SK-N-SH treated with all-trans-retinoic acid at 6 μM for 48 hours (cell line): Measurements from ENCODE around the gene ZSCAN4.

ENCODE experiments used
- ARNTL ChIP-seq: fragments of 450-650 bp; formaldehyde crosslinking; IDR thresholded peaks from 2 replicates; pipeline ENCODE4 v1.5.0; 2020; ENCODE audit warnings: low read depth, mild to moderate bottlenecking, moderate library complexity, borderline replicate concordance
- BACH2 ChIP-seq: fragments of 250-450 bp; sonication (Bioruptor Pico); IDR thresholded peaks from 2 replicates; pipeline ENCODE4 v1.9.0; 2021; ENCODE audit warnings: mild to moderate bottlenecking, borderline replicate concordance
- CSRNP3 ChIP-seq: fragments of 250-450 bp; sonication (Bioruptor Pico); IDR thresholded peaks from 2 replicates; pipeline ENCODE4 v1.5.1; 2021; ENCODE audit warnings: mild to moderate bottlenecking, moderate library complexity
- GLIS3 ChIP-seq: fragments of 250-450 bp; sonication (Bioruptor Pico); IDR thresholded peaks from 2 replicates; pipeline ENCODE4 v1.5.0; 2020; ENCODE audit warnings: mild to moderate bottlenecking, moderate library complexity
- OSR1 ChIP-seq: fragments of 250-450 bp; sonication (Bioruptor Pico); IDR thresholded peaks from 2 replicates; pipeline ENCODE4 v1.8.0; 2022; ENCODE audit warnings: moderate library complexity, mild to moderate bottlenecking, inconsistent platforms
- PPARA ChIP-seq: fragments of 250-450 bp; sonication (Bioruptor Pico); IDR thresholded peaks from 2 replicates; pipeline ENCODE4 v1.5.0; 2020; ENCODE audit warnings: mild to moderate bottlenecking, borderline replicate concordance
- RARB ChIP-seq: fragments of 250-450 bp; sonication (Bioruptor Pico); IDR thresholded peaks from 2 replicates; pipeline ENCODE4 v1.8.0; 2021; ENCODE audit warnings: mild to moderate bottlenecking, moderate library complexity
- ZC3H10 ChIP-seq: fragments of 250-450 bp; sonication (Bioruptor Pico); IDR thresholded peaks from 2 replicates; pipeline ENCODE4 v1.5.1; 2021; ENCODE audit warnings: mild to moderate bottlenecking, moderate library complexity
- ZFP30 ChIP-seq: fragments of 450-650 bp; formaldehyde crosslinking; IDR thresholded peaks from 2 replicates; pipeline ENCODE4 v1.5.0; 2022; ENCODE audit warnings: mild to moderate bottlenecking, moderate library complexity
- TF ChIP-seq, protein P1 (sequence below): fragments of 250-450 bp; sonication (Bioruptor Pico); IDR thresholded peaks from 2 replicates; pipeline ENCODE4 v1.5.0; 2020; ENCODE audit warnings: mild to moderate bottlenecking, moderate library complexity
- TF ChIP-seq, protein P2 (sequence below): fragments of 250-450 bp; sonication (Bioruptor Pico); IDR thresholded peaks from 2 replicates; pipeline ENCODE4 v1.5.1; 2020; ENCODE audit warnings: low read depth, mild to moderate bottlenecking, moderate library complexity
- TF ChIP-seq, protein P3 (sequence below): fragments of 250-450 bp; sonication (Bioruptor Pico); IDR thresholded peaks from 2 replicates; pipeline ENCODE4 v1.8.0; 2020; ENCODE audit warnings: mild to moderate bottlenecking, moderate library complexity, borderline replicate concordance

DNA sequence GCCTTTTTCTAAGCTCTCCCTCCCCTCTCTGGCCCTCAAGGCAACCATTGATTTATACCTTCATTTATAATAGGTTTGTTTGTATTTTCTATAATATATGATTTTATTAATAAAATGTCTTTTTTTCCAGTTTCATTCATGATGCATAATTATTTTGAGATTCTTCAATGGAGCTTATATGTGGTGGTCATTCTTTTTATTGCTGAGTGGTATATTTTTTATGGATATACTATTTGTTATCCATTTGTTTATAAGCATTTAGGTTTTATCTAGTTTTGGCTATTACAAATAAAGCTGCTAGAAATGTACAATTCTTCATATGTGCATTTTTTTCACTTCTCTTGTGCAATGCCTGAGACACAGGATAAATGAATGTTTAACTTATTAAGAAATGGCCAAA lies 25.0 kb upstream of the ZSCAN4 start:
- TF ChIP-seq RARB (CRISPR knock-in tag) (no peak), GLIS3 (CRISPR knock-in tag) (no peak), CSRNP3 (CRISPR knock-in tag) (no peak), ZC3H10 (CRISPR knock-in tag) (no peak), ZFP30 (CRISPR knock-in tag) (no peak), OSR1 (CRISPR knock-in tag) (no peak), PPARA (CRISPR knock-in tag) (no peak), BACH2 (no peak), ARNTL (no peak)
- TF ChIP-seq, protein P1, sequence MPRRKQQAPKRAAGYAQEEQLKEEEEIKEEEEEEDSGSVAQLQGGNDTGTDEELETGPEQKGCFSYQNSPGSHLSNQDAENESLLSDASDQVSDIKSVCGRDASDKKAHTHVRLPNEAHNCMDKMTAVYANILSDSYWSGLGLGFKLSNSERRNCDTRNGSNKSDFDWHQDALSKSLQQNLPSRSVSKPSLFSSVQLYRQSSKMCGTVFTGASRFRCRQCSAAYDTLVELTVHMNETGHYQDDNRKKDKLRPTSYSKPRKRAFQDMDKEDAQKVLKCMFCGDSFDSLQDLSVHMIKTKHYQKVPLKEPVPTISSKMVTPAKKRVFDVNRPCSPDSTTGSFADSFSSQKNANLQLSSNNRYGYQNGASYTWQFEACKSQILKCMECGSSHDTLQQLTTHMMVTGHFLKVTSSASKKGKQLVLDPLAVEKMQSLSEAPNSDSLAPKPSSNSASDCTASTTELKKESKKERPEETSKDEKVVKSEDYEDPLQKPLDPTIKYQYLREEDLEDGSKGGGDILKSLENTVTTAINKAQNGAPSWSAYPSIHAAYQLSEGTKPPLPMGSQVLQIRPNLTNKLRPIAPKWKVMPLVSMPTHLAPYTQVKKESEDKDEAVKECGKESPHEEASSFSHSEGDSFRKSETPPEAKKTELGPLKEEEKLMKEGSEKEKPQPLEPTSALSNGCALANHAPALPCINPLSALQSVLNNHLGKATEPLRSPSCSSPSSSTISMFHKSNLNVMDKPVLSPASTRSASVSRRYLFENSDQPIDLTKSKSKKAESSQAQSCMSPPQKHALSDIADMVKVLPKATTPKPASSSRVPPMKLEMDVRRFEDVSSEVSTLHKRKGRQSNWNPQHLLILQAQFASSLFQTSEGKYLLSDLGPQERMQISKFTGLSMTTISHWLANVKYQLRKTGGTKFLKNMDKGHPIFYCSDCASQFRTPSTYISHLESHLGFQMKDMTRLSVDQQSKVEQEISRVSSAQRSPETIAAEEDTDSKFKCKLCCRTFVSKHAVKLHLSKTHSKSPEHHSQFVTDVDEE (CRISPR knock-in tag) = no peak
- TF ChIP-seq, protein P2, sequence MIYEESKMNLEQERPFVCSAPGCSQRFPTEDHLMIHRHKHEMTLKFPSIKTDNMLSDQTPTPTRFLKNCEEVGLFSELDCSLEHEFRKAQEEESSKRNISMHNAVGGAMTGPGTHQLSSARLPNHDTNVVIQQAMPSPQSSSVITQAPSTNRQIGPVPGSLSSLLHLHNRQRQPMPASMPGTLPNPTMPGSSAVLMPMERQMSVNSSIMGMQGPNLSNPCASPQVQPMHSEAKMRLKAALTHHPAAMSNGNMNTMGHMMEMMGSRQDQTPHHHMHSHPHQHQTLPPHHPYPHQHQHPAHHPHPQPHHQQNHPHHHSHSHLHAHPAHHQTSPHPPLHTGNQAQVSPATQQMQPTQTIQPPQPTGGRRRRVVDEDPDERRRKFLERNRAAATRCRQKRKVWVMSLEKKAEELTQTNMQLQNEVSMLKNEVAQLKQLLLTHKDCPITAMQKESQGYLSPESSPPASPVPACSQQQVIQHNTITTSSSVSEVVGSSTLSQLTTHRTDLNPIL = no peak
- TF ChIP-seq, protein P3, sequence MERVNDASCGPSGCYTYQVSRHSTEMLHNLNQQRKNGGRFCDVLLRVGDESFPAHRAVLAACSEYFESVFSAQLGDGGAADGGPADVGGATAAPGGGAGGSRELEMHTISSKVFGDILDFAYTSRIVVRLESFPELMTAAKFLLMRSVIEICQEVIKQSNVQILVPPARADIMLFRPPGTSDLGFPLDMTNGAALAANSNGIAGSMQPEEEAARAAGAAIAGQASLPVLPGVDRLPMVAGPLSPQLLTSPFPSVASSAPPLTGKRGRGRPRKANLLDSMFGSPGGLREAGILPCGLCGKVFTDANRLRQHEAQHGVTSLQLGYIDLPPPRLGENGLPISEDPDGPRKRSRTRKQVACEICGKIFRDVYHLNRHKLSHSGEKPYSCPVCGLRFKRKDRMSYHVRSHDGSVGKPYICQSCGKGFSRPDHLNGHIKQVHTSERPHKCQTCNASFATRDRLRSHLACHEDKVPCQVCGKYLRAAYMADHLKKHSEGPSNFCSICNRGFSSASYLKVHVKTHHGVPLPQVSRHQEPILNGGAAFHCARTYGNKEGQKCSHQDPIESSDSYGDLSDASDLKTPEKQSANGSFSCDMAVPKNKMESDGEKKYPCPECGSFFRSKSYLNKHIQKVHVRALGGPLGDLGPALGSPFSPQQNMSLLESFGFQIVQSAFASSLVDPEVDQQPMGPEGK = no peak
